Karpas-422 (cell line): ENCODE data around the gene GBE1. TPM values are rescaled to one million over a fixed set of nuclear protein-coding genes. Genes with fewer than 3 reads are reported as not detected.

Experiments used
- DNase-seq: peaks from one replicate; pipeline ENCODE4 v3.0.0-alpha.2; 2015
- H2AFZ ChIP-seq: fragments of 200-600 bp; sonication (generic); 2 replicates; pipeline ENCODE4 v1.6.1; 2014; ENCODE audit warnings: antibody characterized with exemption, low read length, mixed read lengths
- H3K27ac ChIP-seq: fragments of 200-600 bp; sonication (generic); 2 replicates; pipeline ENCODE4 v1.5.1; 2014; ENCODE audit warnings: mild to moderate bottlenecking, low read length, moderate library complexity
- H3K27me3 ChIP-seq: fragments of 200-600 bp; sonication (generic); 2 replicates; pipeline ENCODE4 v1.6.1; 2014; ENCODE audit warnings: low read length, mixed read lengths
- H3K36me3 ChIP-seq: fragments of 200-600 bp; sonication (generic); 2 replicates; pipeline ENCODE4 v1.6.1; 2014; ENCODE audit warnings: low read length, mixed read lengths; ENCODE audit not compliant: insufficient read depth
- H3K4me1 ChIP-seq: fragments of 200-600 bp; sonication (generic); 2 replicates; pipeline ENCODE4 v1.6.1; 2014; ENCODE audit warnings: mild to moderate bottlenecking, low read length, mixed read lengths
- H3K4me2 ChIP-seq: fragments of 200-600 bp; sonication (generic); 2 replicates; pipeline ENCODE4 v1.6.1; 2014; ENCODE audit warnings: low read length, low read depth, mild to moderate bottlenecking; ENCODE audit not compliant: poor library complexity, severe bottlenecking
- H3K4me3 ChIP-seq: fragments of 200-600 bp; sonication (generic); 2 replicates; pipeline ENCODE4 v1.5.1; 2014; ENCODE audit warnings: mild to moderate bottlenecking, antibody characterized with exemption, low read length, mixed read lengths
- H3K79me2 ChIP-seq: fragments of 200-600 bp; sonication (generic); 2 replicates; pipeline ENCODE4 v1.6.1; 2014; ENCODE audit warnings: mild to moderate bottlenecking, low read length, mixed read lengths
- H3K9ac ChIP-seq: fragments of 200-600 bp; sonication (generic); 2 replicates; pipeline ENCODE4 v1.6.0; 2014; ENCODE audit warnings: low read length
- H3K9me2 ChIP-seq: fragments of 200-600 bp; sonication (generic), shearing (Covaris generic); replicated peaks from 2 replicates; pipeline ENCODE4 v1.6.0; 2014; ENCODE audit warnings: mild to moderate bottlenecking, low read length, moderate library complexity; ENCODE audit not compliant: insufficient read depth
- H3K9me3 ChIP-seq: fragments of 300-700, 200-600 bp; sonication (generic); 2 replicates; pipeline ENCODE4 v1.6.1; 2014; ENCODE audit warnings: low read length, mixed read lengths
- H4K20me1 ChIP-seq: fragments of 200-600 bp; sonication (generic); 2 replicates; pipeline ENCODE4 v1.6.1; 2014; ENCODE audit warnings: mild to moderate bottlenecking, antibody characterized with exemption, low read length, low read depth; ENCODE audit not compliant: insufficient read depth
- total RNA-seq: library from RNA; depleted of rRNA; stranded (reverse); fragments of >200 nt; shearing (Covaris generic); gene quantifications from 2 replicates; pipeline ENCODE4 v1.2.3, GENCODE V29; 2014; ENCODE audit warnings: low replicate concordance

GBE1 gene
- total RNA-seq, 1 experiment from 2014 or later, result 134 TPM

DNA sequence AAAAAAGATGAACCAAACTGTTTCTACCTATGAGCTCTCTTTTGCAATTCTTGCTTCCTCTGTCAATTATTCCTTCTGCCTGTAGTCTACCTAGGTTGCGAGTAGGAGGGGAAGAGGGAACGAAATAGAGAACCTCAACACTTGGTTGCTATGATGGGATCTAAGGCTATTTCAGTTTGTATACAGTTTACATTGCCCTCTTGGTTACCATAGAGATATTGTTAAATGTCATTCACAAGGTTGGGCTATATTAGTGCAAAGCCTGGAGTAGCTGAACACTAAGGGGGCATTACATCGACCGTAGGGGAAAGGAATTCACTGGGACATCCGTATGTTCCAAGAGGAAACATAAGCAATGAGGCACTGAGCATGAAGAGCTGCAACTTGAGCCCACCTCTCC lies 276.9 kb downstream of the GBE1 start:
- Histone ChIP-seq H3K9me3 (no peaks in the 10 kb centered on the region), H3K79me2 (no peaks in the 10 kb centered on the region)

DNA sequence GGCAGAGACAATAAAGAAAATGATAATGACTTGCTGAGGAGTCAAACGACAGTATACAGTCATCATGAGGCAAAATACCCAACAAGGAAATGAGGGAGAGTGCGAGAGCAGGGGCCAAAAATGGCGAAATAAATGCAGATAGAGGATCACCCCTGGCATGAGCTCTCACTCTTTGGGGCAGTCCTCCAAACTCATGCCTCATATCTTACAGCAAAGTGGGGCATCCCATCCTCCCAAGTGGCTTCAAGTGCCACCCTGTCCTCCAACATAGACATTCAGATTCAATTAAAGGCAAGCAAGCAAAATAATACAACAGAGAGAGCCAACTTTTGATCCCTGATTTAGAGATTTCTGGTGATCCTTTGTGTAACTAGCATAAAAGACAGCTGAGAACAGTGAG lies 278.4 kb downstream of the GBE1 start:
- Histone ChIP-seq H3K4me2 (no peak overlapping the region), H3K9me3 (no peaks in the 10 kb centered on the region), H3K27me3 (no peaks in the 10 kb centered on the region), H2AFZ (no peak overlapping the region), H3K9me2 (no peaks in the 10 kb centered on the region), H3K4me3 (no peak overlapping the region), H4K20me1 (no peaks in the 10 kb centered on the region), H3K27ac (no peak overlapping the region), H3K79me2 (no peaks in the 10 kb centered on the region), H3K36me3 (no peaks in the 10 kb centered on the region), H3K9ac (no peak overlapping the region), H3K4me1 (peaks cover 11% of the 10 kb centered on the region)
- DNase-seq, result no peak

More for the DNA sequence above, 276.9 kb downstream of the GBE1 start:
- Histone ChIP-seq H3K36me3 (no peaks in the 10 kb centered on the region), H3K9me2 (no peaks in the 10 kb centered on the region), H2AFZ (no peak overlapping the region), H3K27ac (no peak overlapping the region), H3K4me2 (no peak overlapping the region), H3K4me3 (no peak overlapping the region), H3K27me3 (no peaks in the 10 kb centered on the region), H4K20me1 (no peaks in the 10 kb centered on the region), H3K4me1 (peaks cover 11% of the 10 kb centered on the region), H3K9ac (no peak overlapping the region)
- DNase-seq, result no peak

DNA sequence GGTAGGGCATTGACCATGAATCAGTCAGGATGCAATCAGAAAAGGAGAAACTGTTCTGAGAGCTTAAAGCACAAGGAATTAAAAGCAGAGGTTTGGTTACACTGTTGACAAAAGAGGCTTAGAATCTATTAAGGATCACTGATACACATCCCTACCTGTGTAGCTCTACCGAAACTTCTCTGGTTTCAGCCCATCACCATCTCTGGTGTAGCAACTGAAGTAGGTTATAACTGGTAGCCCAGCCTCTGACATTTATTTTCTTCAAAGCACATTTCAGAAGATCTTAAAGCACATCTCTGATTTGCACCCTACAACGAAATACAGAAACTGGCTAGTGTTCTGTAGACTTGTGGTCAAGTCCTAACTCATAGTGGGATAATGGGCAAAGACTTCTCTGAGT lies 283.7 kb downstream of the GBE1 start:
- Histone ChIP-seq H4K20me1 (no peaks in the 10 kb centered on the region), H3K4me2 (no peak overlapping the region), H3K9ac (no peak overlapping the region), H3K79me2 (no peaks in the 10 kb centered on the region), H3K27ac (no peak overlapping the region), H3K36me3 (no peaks in the 10 kb centered on the region), H3K9me2 (no peaks in the 10 kb centered on the region), H3K4me3 (no peak overlapping the region), H3K27me3 (no peaks in the 10 kb centered on the region), H3K4me1 (peaks cover 5% of the 10 kb centered on the region), H3K9me3 (no peaks in the 10 kb centered on the region), H2AFZ (no peak overlapping the region)
- DNase-seq, result no peak

DNA sequence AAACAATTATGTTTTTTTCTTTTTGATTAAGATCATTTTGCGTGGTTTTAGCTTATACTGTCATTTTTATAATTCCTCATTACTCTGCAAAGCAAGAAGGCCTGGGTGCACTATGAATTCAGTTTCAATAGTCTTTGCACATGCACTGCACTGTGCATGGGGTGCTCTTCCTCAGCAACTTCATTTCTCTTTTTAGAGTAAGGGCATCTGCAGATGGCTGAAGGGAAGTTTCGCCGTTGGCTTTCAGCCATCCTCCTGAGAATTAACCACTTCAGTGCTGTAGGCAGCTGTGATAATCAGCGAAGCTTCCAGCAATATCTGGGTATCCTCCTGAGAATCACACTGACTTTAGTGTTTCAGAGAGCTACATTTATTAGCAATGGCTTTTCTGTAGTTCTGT lies 284.8 kb downstream of the GBE1 start:
- no peak for DNase-seq
- Histone ChIP-seq H3K27ac (no peak overlapping the region), H3K9me2 (no peaks in the 10 kb centered on the region), H3K4me2 (no peak overlapping the region), H2AFZ (no peak overlapping the region), H3K4me1 (peaks cover 5% of the 10 kb centered on the region), H3K79me2 (no peaks in the 10 kb centered on the region), H3K4me3 (no peak overlapping the region), H3K9ac (no peak overlapping the region), H3K27me3 (no peaks in the 10 kb centered on the region), H4K20me1 (no peaks in the 10 kb centered on the region), H3K9me3 (no peaks in the 10 kb centered on the region), H3K36me3 (no peaks in the 10 kb centered on the region)

DNA sequence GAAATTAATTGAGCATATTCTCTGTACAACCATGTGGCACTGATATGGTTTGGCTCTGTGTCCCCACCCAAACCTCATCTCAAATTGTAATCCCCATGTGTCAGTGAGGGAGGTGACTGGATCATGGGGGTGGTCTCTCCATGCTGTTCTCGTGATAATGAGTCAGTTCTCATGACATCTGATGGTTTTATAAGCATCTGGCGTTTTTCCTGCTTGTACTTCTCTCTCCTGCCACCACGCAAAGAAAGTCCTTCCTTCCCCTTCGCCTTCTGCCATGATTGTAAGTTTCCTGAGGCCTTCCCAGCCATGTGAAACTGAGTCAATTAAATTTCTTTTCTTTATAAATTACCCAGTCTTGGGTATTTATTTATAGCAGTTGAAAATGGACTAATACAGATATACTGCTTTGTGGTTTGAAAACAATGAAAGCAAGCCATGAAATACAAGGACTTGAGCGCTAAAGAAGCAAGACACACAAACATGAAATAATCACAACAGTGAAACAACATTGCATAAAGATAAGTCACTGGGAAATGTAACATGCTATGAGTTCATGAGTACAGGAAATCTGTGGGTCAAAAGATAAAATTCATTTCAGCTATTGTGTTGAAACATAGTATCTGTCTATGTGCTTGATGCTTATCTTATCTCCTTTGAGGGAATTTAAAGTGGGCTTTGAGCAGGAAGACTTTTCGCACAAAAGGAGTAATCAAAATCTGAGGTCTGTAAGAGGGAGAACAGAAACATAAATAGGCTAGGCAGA lies 288.7 kb downstream of the GBE1 start:
- Histone ChIP-seq H3K4me2 (no peak overlapping the region), H3K4me3 (no peak overlapping the region), H3K9me2 (no peaks in the 10 kb centered on the region), H3K9ac (no peak overlapping the region), H2AFZ (no peak overlapping the region), H3K4me1 (peaks cover 5% of the 10 kb centered on the region), H3K9me3 (no peaks in the 10 kb centered on the region), H4K20me1 (no peaks in the 10 kb centered on the region), H3K36me3 (no peaks in the 10 kb centered on the region), H3K79me2 (no peaks in the 10 kb centered on the region), H3K27me3 (no peaks in the 10 kb centered on the region), H3K27ac (no peak overlapping the region)
- no peak for DNase-seq

DNA sequence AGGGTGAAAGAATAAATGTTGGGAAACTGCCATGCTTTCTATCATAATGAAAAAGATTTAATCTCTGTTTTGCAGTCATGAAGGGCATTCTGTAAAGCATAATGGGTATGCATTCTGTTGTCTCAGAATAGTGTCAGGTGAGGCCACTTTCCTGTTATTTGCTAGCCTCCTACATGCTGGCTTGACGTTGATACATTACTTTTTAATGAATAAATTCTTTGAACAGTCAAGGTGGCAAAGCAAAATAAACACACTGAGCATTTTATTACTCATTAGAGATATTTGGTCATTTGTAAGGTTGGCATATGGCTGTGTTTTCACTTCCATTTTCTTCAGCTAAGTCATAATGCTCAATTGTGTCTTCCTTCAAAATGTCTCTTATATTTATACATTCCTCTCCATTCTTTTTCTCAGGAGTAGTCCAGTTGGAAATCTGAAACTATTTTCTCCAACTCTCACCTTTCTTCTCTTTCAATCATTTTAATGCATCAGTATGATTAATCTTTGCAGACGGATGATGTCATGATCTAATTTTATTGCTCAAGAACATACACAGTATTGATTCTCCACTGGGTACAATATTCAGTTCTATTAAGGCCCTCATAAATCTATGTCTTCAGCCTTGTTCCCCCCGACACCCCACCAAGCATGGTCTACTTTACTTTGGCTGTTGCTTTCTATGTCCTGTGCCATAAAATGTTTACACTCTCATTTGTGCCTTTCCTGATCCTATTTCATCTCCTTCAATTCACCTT lies 290.7 kb downstream of the GBE1 start:
- H3K4me3 ChIP-seq, result no peak overlapping the region
- no peaks in the 10 kb centered on the region for H4K20me1 ChIP-seq
- H3K4me2 ChIP-seq, result no peak overlapping the region
- H3K36me3 ChIP-seq, result no peaks in the 10 kb centered on the region
- H3K9ac ChIP-seq, result no peak overlapping the region
- H3K27me3 ChIP-seq, result no peaks in the 10 kb centered on the region
- no peaks in the 10 kb centered on the region for H3K9me2 ChIP-seq
- H3K27ac ChIP-seq, result no peak overlapping the region
- H3K4me1 ChIP-seq, result no peaks in the 10 kb centered on the region
- no peak for DNase-seq
- H3K9me3 ChIP-seq, result no peaks in the 10 kb centered on the region
- H3K79me2 ChIP-seq, result no peaks in the 10 kb centered on the region
- H2AFZ ChIP-seq, result no peak overlapping the region

DNA sequence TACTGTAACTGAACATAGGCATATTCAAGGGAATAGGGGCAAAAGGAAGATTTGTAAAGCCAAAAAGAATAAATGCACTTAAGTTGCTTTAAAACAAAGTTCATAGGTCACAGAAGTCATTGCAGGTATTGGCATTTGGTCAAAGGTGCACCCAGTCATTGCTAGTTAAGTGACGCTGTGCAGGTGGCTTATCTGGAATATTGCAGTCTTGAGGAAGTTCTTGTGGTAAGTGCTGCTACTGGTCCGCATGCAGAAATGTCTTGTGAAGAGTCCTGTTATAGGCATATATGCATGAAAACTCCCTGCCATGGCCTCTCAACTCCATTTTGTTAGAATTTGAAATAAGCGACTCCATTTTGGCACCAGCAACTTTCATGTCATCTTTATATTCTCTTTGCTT lies 293.1 kb downstream of the GBE1 start:
- H3K9me3 ChIP-seq, result no peaks in the 10 kb centered on the region
- no peak overlapping the region for H3K4me3 ChIP-seq

DNA sequence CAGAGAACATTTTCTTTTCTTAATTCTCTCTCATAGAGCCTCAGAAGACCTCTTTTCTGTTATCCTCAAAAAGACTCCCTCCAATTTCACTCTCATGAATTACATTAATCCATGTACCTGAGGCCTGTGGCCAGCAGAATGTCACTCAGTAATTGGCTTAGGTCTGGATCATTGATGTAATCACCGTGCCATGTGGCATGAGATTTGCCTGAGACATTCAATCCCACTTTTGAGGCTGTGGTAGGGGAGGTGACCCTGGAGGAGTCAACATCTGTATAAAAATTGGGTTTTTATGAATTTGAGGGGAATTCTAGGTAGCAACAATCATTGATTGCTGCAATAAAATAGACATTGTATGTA lies 295.3 kb downstream of the GBE1 start:
- H3K36me3 ChIP-seq, result no peaks in the 10 kb centered on the region
- no peak overlapping the region for H3K4me3 ChIP-seq
- H4K20me1 ChIP-seq, result no peaks in the 10 kb centered on the region
- no peaks in the 10 kb centered on the region for H3K9me2 ChIP-seq
- no peaks in the 10 kb centered on the region for H3K9me3 ChIP-seq
- no peaks in the 10 kb centered on the region for H3K79me2 ChIP-seq
- no peak for DNase-seq
- H3K4me2 ChIP-seq, result no peak overlapping the region
- no peak overlapping the region for H3K27ac ChIP-seq
- no peaks in the 10 kb centered on the region for H3K4me1 ChIP-seq
- H2AFZ ChIP-seq, result no peak overlapping the region
- H3K9ac ChIP-seq, result no peak overlapping the region
- H3K27me3 ChIP-seq, result no peaks in the 10 kb centered on the region

More for the DNA sequence above, 293.1 kb downstream of the GBE1 start:
- Histone ChIP-seq H4K20me1 (no peaks in the 10 kb centered on the region), H3K27me3 (no peaks in the 10 kb centered on the region), H3K9me2 (no peaks in the 10 kb centered on the region), H3K27ac (no peak overlapping the region), H3K79me2 (no peaks in the 10 kb centered on the region), H3K36me3 (no peaks in the 10 kb centered on the region), H3K4me1 (no peaks in the 10 kb centered on the region), H2AFZ (no peak overlapping the region), H3K9ac (no peak overlapping the region), H3K4me2 (no peak overlapping the region)
- DNase-seq, result no peak
